Nasal cavity respiratory epithelium epithelial cell of viscerocranial mucosa (primary cell): ENCODE results near the gene PLD6. TPM values are rescaled to one million over a fixed set of nuclear protein-coding genes. Genes with fewer than 3 reads are reported as not detected.

Experiments
- total RNA-seq: library from RNA; depleted of rRNA; stranded (reverse); fragments of >200 nt; gene quantifications from 2 replicates; pipeline ENCODE4 v1.2.3, GENCODE V29; 2014

The PLD6 gene
- 4.7 and 13.7 TPM in 2 replicates for total RNA-seq

GRCh38 chr17:17206124-17206912 lies at the start of gene PLD6:
PLD6 (minus strand) TSS chr17:17206333; CDS start chr17:17206286, 47 bp downstream.

GRCh38 chr17:17237026-17237799 lies 31.1 kb upstream of the PLD6 start, which contains the start of gene FLCN:
FLCN (minus strand) TSS chr17:17237168; CDS start chr17:17228137, 9,031 bp downstream.

Other genes with a start within 250 kb of the PLD6 start
- not detected in 2 replicates for gene TNFRSF13B, start 234.2 kb downstream of the PLD6 start, total RNA-seq
- 147 and 185 TPM in 2 replicates for gene MPRIP, start 163.9 kb downstream of the PLD6 start, total RNA-seq
- gene FLCN, start 30.8 kb upstream of the PLD6 start, total RNA-seq: 49.6 and 62.1 TPM in 2 replicates
- 74.2 and 89.2 TPM in 2 replicates for gene COPS3, start 74.9 kb upstream of the PLD6 start, total RNA-seq
- gene NT5M, start 97.0 kb upstream of the PLD6 start, total RNA-seq: 1.0 and 1.2 TPM in 2 replicates